Stomach (tissue), 4 donors: ENCODE results near the gene ATXN7L1.

Experiments used
- POLR2A ChIP-seq, 4 donors: fragments of 450-650 bp; IDR thresholded peaks; one replicate each; pipeline ENCODE4 v1.6.1; 2016; ENCODE audit warnings: antibody characterized with exemption in 4 of 4, control low read depth in 2 of 4, mild to moderate bottlenecking in 1 of 4, moderate library complexity in 1 of 4
- POLR2AphosphoS5 ChIP-seq, 3 donors: sonication (generic); formaldehyde crosslinking; IDR thresholded peaks; one replicate each; pipeline ENCODE4 v1.6.1; 2016; ENCODE audit warnings: antibody characterized with exemption in 3 of 3
- TF ChIP-seq, protein P1 (sequence below), 7 experiments: fragments of 450-650 bp in 4 of 7; fragments of 200-600 bp in 3 of 7; sonication (generic) in 3 of 7; IDR thresholded peaks; one replicate each; pipeline ENCODE4 v1.5.1; 2016 to 2019; ENCODE audit warnings: antibody characterized with exemption in 7 of 7, control low read depth in 2 of 7, mild to moderate bottlenecking in 1 of 7

- TF ChIP-seq POLR2AphosphoS5 (IDR thresholded peaks at IDR 0.05) (no peak), POLR2A (IDR thresholded peaks at IDR 0.05) (no peak)
- TF ChIP-seq, protein P1, sequence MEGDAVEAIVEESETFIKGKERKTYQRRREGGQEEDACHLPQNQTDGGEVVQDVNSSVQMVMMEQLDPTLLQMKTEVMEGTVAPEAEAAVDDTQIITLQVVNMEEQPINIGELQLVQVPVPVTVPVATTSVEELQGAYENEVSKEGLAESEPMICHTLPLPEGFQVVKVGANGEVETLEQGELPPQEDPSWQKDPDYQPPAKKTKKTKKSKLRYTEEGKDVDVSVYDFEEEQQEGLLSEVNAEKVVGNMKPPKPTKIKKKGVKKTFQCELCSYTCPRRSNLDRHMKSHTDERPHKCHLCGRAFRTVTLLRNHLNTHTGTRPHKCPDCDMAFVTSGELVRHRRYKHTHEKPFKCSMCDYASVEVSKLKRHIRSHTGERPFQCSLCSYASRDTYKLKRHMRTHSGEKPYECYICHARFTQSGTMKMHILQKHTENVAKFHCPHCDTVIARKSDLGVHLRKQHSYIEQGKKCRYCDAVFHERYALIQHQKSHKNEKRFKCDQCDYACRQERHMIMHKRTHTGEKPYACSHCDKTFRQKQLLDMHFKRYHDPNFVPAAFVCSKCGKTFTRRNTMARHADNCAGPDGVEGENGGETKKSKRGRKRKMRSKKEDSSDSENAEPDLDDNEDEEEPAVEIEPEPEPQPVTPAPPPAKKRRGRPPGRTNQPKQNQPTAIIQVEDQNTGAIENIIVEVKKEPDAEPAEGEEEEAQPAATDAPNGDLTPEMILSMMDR (IDR thresholded peaks at IDR 0.05) = no peak
Observed at GRCh38 chr7:105814481-105814880, 61.9 kb downstream of the ATXN7L1 start.
